ENCODE data around the gene CACNA1C.

The CACNA1C gene

GRCh38 chr12:2035431-2036055 is 17.2 kb upstream of the CACNA1C start:
- no peak for DNase-seq

- DNase-seq: no peak
These were observed 13.8 kb upstream of the CACNA1C start for GRCh38 chr12:2039034-2039433.

DNA sequence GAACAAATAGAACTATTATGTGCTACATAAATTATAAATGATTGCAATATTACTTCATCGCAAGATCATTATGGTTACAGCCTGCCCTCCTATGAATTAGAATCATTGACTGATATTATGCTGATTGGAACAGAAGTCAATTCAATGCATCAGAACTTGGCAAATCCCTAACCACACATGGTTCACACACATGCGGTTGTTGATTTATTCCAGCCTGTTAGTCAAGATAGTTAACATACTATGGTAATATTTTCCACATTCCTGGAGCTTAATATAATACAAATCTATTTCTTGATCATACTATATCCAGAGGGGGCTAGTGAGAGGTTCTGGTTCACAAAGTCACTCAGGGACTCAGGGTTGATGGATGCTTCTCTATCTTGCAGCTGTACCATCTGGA is 9.7 kb upstream of the CACNA1C start:
- no peak for DNase-seq

GRCh38 chr12:2044165-2044564 is 8.6 kb upstream of the CACNA1C start:
- no peak for DNase-seq

DNA sequence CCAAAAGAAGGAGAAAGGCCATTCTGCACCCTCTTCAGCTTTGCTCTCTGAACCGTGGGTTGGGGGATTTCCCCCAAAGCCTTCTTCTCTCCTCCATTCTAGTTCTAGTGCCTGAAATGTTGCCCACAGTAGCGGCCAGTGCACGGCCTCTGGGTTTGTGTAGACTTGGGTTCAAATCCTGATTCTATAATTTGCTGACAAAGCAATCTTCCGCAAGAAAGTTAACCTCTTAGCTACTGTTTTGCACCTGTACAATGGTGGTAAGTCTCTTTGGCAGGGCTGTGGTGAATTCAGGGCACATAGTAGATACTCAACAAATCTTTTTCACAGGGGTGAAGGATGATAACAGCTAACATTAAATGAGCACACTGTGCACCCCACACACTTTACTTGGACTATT is 5.8 kb upstream of the CACNA1C start:
- DNase-seq: no peak

- no peak for DNase-seq
These were observed 5.0 kb upstream of the CACNA1C start for GRCh38 chr12:2047752-2048151.

DNA sequence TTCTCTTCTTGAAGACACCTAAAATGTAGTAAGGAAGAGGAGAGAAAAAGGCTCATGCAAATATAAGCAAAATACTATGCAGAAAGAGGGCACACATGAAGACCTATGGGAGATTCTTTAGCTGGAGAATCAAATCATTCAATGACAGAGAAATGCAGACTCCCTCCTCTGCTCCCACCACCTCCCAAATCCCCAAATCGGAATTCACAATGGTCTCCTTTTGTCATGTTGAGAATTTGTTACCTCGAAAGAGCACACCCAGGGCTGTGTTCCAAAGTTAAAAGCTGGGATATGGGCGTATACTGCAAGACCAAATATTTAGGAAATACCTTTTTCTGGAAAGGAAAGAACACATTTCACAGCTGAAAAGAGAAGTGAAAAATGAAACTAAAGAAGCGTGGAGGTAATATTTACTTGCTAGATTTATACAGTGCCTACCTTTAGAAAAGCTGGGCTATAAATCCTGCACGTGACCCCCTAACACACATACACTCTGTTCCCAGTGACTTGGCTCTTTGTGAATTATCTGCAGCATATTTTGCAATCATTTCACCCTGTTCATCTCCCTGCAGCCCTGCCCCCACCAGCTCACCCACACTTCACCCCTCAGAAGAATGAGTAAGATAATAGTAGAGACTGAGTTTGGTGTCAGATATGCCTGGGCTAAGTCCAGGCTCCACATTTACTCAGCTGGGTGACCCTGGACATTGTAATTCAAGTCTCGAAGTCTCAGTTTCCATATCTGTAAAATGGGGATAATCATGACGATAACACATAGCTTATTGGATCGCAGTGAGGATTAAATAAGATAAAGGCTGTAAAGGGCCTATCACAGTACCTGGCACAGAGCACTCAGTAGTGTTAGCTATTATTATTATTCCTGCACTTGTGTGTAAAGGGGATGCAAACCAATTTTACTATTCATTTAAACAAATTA is 2.9 kb upstream of the CACNA1C start:
- DNase-seq: no peak

- no peak for DNase-seq
These were observed 826 bp upstream of the CACNA1C start for GRCh38 chr12:2051700-2052621.

DNA sequence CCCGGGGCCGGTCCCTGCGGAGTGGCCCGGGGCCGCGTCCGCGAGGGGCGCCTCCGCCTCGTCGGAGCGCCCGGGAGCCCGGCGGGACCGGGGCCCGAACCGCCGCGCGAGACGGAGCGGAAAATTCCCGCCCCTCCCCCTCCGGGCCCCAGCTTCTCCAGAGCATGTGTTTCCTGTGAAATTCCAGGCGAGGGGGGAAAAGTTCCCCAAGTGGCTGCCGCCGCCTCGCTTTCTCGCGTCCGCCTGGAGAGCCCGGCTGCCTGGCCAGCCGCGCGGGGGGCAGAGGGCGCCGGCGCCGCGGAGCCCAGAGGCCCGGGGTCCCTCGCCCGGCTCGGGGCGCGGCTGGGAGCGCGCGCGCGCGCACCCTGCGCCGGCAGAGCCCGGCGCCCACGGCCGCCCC is 904 bp downstream of the CACNA1C start:
- no peak for DNase-seq

DNA sequence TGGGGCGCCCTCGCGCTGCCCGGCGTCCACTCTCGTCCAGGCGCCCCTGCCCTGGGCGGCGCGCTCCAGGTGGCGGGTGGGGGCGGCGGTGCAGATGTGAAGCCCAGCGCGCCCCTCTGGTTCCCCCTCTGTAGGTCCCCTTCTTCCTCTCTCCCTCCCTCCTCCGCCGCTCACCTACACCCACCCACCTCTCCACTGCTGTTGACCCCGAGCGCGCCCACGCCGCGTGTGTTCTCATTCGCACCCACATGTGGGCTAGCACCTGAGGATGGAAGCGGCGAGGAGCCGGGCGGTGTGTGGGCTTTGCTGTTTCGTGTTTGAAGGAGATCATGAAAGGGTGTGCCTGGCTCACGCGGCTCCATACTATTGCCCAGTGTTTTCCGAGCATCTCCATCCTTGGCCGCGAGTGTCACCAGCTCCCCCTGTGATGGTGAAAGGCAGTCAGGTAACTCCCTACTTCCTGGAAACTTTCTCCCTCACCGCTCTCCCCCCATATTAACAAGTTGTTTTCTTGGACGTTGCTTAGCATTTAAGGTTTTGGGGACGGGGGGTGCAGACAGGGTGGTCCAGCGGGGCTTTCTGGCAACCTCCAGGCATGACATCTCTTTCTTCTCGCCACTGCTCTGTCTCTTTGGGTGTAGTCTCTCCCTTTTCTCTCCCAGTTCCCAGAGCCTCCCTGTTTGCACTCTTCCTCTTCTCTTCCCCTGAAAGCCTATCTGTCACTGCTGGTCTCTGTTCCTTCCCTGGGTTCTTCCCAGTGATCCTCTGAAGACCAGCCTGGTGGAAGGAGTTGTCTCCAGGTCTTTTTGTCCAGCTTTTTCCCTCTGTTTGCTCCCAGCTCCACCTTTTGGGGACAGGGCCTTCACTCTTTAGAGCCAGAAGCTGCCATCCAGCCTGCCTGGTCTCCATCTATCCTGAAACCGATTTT is 1.6 kb downstream of the CACNA1C start:
- peak; percentile 24 for DNase-seq

DNA sequence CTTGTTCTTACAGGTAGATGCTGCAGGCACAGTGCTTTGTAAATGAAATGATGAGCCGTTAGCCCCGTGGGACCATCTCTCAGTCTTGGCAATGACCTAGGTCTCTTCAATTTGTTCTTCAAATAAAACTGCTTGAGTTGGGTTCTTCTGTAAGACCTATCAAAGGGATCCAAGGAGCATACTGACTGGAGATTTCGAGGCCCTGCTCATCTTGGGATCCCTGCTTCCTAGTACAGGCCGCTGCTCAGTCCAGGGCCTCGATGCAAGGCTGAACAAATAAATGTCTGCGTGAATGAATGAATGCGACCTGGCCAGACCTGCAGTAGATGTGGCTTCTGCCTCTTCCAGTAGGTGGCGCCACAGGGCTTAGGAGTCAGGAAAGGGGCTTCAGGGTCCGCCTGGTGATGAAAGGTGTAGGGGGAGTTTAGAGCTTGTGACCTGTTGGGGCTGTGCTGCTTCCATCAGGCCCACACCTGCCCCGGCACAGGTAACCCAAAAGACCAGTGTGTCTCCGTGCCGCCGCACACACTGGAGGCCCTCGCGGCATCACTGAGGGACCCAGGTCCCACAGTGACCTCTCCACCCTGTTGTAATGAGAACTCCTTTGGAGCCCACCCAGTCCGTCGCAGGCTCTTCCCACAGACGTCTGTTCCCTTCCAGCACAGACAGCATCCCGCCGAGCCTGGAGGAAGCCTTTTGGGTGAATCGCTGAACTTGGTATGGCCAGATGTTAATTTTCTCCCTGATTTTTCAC is 4.4 kb downstream of the CACNA1C start:
- DNase-seq: peak; percentile 61

DNA sequence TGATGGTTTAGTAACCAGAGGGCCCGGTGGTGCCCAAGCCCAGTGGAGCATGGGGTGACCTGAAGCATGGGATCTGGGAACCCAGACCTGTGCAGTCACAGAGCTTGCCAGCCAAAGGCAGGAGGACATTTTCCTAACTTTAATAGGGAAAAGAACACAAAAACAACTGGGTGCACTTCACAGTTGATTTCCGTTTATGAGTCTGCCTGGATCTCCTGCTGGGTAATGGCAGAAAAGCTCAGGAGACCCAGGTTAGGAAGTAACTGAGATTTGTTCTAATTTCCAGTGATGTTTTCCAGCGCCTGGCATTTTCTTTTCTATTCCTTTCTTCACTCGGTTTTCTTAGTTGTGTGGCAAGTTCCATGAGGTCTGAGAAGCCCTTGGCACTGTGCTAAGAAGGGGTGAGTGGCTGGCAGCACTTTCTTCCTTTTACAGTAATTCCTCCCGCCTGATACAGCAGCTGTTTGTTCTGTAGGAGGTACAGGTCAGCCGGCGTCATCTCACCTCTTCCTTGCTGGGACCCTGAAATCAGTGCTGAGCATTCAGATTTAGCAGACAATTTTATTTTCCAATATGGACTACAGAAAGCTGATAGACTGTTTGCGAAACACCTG is 5.1 kb downstream of the CACNA1C start:
- no peak for DNase-seq

DNA sequence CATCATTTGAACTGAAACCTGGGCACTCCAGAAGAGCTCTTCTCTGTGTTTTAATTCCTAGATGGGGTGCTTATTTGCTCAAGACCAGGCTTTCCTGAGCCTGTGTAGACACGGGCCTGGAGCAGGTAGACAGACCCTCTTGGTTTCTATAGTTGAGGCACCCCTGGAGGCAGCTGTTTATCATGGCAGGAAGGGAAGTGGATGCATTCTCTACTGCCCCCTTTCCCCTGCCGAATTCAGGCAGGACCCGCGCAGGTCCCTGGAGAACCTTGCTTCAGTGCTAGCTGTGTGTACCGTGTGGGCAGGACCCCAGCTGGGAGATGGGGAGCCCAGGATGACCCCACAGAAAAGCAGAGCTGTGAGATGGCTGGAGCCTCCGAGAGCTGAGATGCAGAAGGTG is 6.0 kb downstream of the CACNA1C start:
- DNase-seq: no peak

GRCh38 chr12:2061402-2061801 is 8.6 kb downstream of the CACNA1C start:
- DNase-seq: no peak

DNA sequence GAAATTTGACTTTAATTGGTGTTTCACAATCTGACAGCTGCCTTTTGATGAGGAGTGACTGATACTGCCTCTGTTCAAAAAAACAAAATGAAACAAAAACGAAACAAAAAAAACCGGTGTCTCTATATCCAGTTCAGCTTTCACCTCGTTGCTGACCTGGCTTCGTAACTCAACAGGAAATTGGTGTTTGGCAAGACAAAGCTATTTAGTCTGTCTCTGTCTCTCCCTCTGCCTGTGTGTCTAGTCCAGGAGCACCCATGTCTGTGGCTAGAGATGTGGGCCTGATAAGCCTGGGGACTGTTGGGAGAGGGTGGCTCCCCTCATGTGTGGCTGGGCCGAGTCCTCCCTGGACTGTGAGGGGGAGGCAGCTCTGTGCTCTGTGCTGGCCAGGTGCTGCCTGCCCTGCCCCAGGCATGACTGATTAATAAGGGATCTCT is 11.3 kb downstream of the CACNA1C start:
- no peak for DNase-seq

DNA sequence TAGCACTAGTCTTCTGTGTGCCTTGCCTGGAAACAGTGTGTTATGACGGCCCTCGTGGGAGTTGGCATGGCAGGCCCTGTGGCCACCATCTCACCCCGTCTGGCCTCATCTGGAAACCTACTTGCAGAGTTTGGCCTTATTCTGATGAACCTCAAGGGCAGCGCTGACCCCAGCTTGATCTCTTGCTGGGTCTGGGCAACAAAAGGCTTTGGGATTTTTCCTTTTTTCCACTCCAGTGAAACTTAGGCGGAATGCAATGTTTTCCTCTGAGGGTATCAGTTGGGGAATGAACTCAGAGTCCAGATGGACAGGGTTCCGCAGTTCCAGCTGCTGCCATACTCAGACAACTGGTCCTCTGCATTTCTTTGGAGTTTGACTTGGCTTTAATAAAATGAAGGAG is 15.9 kb downstream of the CACNA1C start:
- no peak for DNase-seq

GRCh38 chr12:2070440-2071045 is 17.8 kb downstream of the CACNA1C start:
- DNase-seq: no peak

DNA sequence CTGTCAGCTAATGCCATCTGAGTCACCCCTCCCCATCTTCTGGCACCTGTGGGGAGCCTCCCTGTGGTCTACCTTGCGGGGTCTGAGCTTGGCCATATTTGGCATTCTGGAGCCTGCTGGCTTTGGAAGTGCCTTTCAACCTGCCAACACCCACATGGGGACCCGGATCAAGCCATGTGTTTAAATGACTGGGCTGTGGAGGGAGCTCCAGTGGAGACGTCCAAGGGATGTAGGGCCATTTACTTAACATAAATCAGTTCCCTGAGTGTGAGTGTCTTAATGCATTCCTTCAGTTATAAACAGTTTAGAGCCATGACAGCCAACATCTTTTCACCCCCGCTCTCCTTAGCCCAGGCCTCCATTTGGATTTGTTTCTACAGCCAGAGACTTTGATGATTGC is 22.0 kb downstream of the CACNA1C start:
- no peak for DNase-seq

GRCh38 chr12:2075508-2076195 is 22.9 kb downstream of the CACNA1C start:
- DNase-seq: no peak

DNA sequence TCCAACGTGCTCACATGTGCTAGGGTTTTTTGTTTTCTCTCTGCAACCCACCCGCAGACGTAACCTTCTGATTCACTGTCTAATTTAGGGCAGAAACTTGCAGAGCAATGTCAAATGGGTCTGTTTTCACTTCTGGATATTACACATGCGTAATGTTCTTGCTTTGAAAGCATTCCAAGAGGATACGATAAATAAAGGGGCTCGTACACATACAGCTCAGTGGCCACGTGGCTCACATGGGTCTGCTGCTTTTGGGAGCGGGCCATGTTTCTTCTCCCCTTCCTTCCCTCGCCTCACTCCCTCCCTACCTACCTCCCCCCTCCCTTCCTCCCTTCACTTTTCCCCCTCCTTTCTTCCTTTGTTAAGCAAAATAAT is 23.4 kb downstream of the CACNA1C start:
- DNase-seq: no peak

Measured in NCI-H1092 (cell line).